Muscle of back (tissue), 11 donors: ENCODE results near the gene PCDHGA10. TPM values are rescaled to one million over a fixed set of nuclear protein-coding genes. Genes with fewer than 3 reads are reported as not detected.
"Not testable (repeated sequence)": the region's sequence is repeated elsewhere in the genome, so short reads cannot be mapped to it uniquely, and the experiment has no call there.

Source experiments
- DNase-seq, 3 donors: peaks; one replicate each; pipeline versions ENCODE4 v3.0.0 to v3.0.0-alpha.2; 2013
- polyA plus RNA-seq, 10 donors: library from polyadenylated mRNA; unstranded; fragments of 120-200 nt; gene quantifications; one replicate each; pipeline ENCODE4 v1.2.1, GENCODE V29; 2013; ENCODE audit not compliant: insufficient read length in 10 of 10

Gene PCDHGA10
- polyA plus RNA-seq, 10 donors: 1.2 to 2.8 (median 1.8) TPM

- DNase-seq: no peak
These were observed 23.4 kb upstream of the PCDHGA10 start for GRCh38 chr5:141389153-141390042.

GRCh38 chr5:141392429-141393198, 20.2 kb upstream of the PCDHGA10 start, which contains the start of gene PCDHGA8:
Gene PCDHGA8 (plus strand): TSS chr5:141392633. CDS start chr5:141392814, 181 bp downstream.
- DNase-seq: no peak

- DNase-seq: no peak
These were observed 19.5 kb upstream of the PCDHGA10 start for GRCh38 chr5:141393267-141393666.

GRCh38 chr5:141394401-141395187, 18.2 kb upstream of the PCDHGA10 start:
- DNase-seq: not testable (repeated sequence)

GRCh38 chr5:141397756-141398551, 14.8 kb upstream of the PCDHGA10 start, which contains the start of gene PCDHGB5:
Gene PCDHGB5 (plus strand): TSS chr5:141397947. CDS start chr5:141398128, 181 bp downstream.
- DNase-seq: peak in 1 of 3 donors; percentile 24

GRCh38 chr5:141398608-141399007, 14.2 kb upstream of the PCDHGA10 start:
- no peak for DNase-seq

- no peak for DNase-seq
These were observed 13.1 kb upstream of the PCDHGA10 start for GRCh38 chr5:141399555-141400258.

- no peak for DNase-seq
These were observed 10.1 kb upstream of the PCDHGA10 start, which contains the start of gene PCDHGA9 for GRCh38 chr5:141402553-141403243. Gene PCDHGA9 (plus strand): TSS chr5:141402778. CDS start chr5:141402953, 175 bp downstream.

- DNase-seq: no peak
These were observed 9.4 kb upstream of the PCDHGA10 start for GRCh38 chr5:141403387-141403786.

- peak in 1 of 3 donors; percentile 57 for DNase-seq
These were observed 4.8 kb upstream of the PCDHGA10 start, which contains the start of gene PCDHGB6 for GRCh38 chr5:141407790-141408505. Gene PCDHGB6 (plus strand): TSS chr5:141408021. CDS start chr5:141408203, 182 bp downstream.

- no peak for DNase-seq
These were observed 3.0 kb upstream of the PCDHGA10 start for GRCh38 chr5:141409598-141410306.

- DNase-seq: no peak
These were observed 1.2 kb upstream of the PCDHGA10 start for GRCh38 chr5:141411575-141411974.

GRCh38 chr5:141413540-141414069, 818 bp downstream of the PCDHGA10 start:
- DNase-seq: no peak

- not testable (repeated sequence) for DNase-seq
These were observed 1.9 kb downstream of the PCDHGA10 start for GRCh38 chr5:141414548-141415274.

- DNase-seq: not testable (repeated sequence)
These were observed 2.5 kb downstream of the PCDHGA10 start for GRCh38 chr5:141415275-141415618.

GRCh38 chr5:141417494-141418172, 4.8 kb downstream of the PCDHGA10 start, which contains the start of gene PCDHGB7:
Gene PCDHGB7 (plus strand): TSS chr5:141417677. CDS start chr5:141417860, 183 bp downstream.
- peak; percentile 46 to 72 (median 69) for DNase-seq
